HG03521 (cell line): Measurements from ENCODE around the gene RC3H1.

Experiments
- ATAC-seq: cut with Tn5 transposase; IDR thresholded peaks from one replicate; pipeline ENCODE4 v1.9.1; 2021; ENCODE audit warnings: mild to moderate bottlenecking, moderate library complexity; ENCODE audit not compliant: unreplicated experiment

Gene RC3H1

GRCh38 chr1:173886746-173887611 lies 135.2 kb downstream of the RC3H1 start:
- no peak for ATAC-seq

- ATAC-seq: no peak
Observed at GRCh38 chr1:173884701-173885100, 137.5 kb downstream of the RC3H1 start.
